ENCODE results near the gene FAM20C.
"Not testable (repeated sequence)": the region's sequence is repeated elsewhere in the genome, so short reads cannot be mapped to it uniquely, and the experiment has no call there.

Gene FAM20C

DNA sequence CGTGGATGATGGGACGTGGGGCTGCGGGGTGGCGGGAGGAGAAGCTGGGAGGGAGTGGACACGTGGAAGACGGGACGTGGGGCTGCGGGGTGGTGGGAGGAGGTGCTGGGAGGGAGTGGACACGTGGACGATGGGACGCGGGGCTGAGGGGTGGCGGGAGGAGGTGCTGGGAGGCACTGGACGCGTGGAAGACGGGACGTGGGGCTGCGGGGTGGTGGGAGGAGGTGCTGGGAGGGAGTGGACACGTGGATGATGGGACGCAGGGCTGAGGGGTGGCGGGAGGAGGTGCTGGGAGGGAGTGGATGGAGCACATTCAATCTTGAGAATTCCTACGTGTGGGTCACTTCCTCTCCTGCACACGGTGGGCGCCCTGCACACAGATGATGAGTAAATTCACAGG is 104.8 kb downstream of the FAM20C start:
- not testable (repeated sequence) for DNase-seq

DNA sequence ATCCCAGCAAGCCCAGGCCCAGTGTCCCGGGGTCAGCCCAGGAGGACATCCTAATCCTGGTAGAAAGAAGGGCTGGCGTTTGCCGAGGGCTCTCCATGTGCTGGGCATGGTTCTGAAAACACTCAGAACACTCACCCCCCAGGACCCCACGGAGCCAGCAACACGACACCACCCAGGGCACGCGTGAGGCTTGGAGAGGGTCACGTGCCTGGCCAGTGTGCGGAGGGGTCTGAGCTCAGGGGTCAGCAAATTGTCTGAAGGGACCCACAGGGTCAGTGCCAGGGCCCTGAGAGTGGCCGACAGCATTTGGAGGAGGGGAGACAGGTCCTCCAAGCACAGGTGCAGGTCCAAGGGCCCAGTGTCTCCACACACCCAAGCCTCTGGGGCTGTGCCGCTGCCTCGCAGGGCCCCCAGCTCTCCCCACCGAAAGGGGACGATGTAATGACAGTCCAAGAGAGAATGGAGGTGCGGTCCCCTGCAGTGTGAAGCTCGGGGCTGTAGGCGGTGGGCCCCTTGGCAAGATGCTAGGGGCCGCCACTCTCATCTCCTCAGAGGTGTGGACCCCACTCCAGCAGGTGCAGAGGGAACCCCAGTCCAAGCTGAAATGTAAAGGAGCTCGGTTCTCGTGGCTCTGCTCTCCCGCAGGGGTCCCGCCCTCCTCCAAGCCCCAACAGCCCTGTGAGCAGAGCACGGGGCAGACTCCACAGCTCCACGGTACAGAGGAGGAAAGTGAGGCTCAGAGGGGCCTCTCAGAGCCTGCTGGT is 105.4 kb downstream of the FAM20C start:
- no peak for DNase-seq

DNA sequence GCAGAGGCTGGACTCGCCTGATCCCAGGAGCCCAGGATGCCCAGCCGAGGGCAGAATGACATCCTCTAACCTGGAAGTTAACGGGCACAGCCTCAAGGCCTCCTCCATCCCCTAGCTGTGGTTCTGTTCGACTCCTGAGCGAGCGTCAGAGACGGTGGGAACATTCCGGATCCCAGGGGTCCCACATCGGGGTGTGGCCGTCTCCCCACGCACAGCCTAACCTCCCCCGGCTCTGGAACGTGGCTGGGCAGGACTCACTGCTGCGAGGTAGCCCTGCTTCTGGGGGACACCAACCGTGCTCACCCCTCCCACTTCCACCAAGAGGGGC is 106.0 kb downstream of the FAM20C start:
- DNase-seq: no peak

GRCh38 chr7:298743-299142 is 106.4 kb downstream of the FAM20C start:
- no peak for DNase-seq

- no peak for DNase-seq
These were observed 106.8 kb downstream of the FAM20C start for GRCh38 chr7:299169-299568.

- no peak for DNase-seq
These were observed 107.3 kb downstream of the FAM20C start for GRCh38 chr7:299628-300027.

GRCh38 chr7:300048-300447 is 107.7 kb downstream of the FAM20C start:
- DNase-seq: no peak

GRCh38 chr7:300546-301290 is 108.3 kb downstream of the FAM20C start:
- DNase-seq: no peak

GRCh38 chr7:301291-302053 is 109.1 kb downstream of the FAM20C start:
- no peak for DNase-seq

DNA sequence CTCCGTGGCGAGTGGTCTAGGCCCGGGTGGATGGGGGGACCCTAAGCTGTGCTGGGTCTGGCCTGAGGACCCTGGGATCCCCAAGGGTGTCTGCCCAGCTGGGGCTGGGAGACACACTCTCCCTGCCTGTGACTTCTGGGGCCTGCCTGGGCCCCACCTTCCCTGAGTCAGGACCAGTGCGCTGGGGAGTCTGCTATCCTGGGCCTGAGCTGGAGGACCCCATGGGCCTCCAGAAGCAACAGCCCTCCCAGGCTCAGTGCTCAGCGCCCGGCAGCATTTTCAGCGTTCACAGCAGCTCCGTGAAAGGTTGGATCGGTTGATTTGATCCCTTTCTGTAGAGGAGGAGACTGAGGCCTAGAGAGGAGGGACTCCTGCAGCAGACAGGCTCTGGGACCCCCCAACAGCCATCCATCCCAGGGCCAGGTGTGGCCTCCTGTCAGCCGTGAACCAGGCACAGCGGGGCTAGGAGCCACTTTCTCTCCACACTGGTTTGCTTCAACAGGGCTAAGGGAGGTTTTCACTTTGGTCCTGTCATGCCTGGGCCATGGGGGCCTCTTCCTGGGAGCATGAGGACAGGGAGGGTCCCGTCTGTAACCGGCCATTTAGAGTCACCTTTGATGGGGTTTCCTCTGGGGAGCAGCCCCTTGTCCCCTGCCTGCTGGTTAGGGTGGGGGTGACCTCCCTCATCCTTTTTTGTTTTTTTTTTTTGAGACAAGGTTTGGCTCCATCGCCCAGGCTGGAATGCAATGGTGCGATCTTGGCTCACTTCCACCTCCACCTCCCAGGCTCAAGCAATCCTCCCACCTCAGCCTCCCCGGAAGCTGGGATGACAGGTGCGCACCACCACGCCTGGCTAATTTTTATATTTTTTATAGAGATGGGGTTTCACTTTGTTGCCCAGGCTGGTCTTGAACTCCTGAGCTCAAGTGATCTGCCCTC is 110.0 kb downstream of the FAM20C start:
- no peak for DNase-seq

DNA sequence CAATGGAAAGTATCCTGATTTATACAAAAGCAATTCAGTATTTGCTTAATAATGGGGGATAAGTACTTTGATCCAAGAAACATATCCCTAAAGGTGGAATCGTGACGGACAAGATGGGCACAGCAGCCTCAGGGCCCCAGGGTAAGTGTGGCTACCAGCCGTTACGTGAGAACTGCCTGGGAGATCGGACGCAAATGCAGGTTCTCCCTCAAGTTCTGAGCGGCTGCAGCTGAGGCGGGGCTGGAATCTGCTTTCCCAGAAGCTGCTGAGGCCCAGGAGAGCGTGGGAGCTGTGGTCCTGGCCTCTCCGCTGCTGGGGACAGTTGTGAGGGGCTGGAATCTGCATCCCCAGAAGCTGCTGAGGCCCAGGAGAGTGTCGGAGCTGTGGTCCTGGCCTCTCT is 111.1 kb downstream of the FAM20C start:
- DNase-seq: no peak

DNA sequence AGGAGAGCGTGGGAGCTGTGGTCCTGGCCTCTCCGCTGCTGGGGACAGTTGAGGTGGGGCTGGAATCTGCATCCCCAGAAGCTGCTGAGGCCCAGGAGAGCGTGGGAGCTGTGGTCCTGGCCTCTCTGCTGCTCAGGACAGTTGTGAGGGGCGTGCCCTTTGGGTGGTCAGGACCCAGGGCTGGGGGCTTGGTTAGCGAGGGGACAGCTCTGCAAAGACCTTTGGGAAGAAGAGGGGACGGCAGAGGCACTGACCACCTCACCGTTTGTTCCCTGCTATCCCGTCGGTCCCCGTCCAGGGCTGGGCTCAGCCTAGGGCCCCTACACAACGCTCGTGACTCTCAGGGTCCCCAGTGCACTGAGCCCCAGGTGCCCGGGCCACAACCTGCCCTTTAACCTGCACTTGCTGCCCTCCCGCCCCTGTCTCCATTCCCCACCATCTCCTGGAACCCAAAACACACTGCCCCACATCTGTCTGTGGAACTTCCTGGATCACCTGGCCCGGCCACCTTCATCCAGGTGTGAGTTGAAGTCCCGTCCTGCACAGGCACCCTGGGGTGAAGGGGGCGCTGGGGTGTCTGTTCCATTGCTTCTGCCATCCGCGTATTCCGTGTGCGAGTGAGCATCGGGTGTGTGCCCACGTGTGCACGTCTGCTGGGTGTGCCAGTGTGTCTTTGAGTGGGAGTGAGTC is 111.7 kb downstream of the FAM20C start:
- no peak for DNase-seq

DNA sequence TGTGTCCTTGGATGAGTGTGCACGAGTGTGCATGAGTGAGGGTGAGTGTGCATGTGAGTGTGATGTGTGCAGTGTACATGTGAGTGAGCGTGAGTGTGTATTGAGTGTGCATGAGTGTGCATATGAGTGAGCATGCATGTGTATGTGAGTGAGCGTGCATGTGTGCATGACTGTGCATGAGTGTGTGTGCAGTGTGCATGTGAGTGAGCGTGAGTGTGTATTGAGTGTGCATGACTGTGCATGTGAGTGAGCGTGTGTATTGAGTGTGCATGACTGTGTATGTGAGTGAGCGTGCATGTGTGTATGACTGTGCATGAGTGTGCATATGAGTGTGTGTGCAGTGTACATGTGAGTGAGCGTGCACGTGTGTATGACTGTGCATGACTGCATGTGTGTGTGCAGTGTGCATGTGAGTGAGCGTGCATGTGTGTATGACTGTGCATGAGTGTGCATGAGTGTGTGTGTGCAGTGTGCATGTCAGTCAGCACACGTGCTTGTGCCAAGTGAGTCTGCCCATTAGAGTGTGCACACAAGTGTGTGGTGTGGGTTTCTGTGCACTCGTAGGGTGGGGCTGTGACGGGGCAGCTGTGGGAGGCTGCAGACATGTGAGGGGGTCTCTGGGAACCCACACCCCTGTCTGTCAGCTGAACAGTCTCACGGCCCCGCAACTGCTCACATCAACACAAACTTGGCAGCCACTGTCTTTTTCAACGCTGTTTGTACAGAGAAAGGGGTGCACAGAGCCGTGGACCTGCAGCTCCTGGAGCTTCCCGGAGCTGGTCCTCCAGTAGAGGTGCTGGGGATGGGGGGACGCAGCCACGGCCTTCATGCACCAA is 112.4 kb downstream of the FAM20C start:
- no peak for DNase-seq

DNA sequence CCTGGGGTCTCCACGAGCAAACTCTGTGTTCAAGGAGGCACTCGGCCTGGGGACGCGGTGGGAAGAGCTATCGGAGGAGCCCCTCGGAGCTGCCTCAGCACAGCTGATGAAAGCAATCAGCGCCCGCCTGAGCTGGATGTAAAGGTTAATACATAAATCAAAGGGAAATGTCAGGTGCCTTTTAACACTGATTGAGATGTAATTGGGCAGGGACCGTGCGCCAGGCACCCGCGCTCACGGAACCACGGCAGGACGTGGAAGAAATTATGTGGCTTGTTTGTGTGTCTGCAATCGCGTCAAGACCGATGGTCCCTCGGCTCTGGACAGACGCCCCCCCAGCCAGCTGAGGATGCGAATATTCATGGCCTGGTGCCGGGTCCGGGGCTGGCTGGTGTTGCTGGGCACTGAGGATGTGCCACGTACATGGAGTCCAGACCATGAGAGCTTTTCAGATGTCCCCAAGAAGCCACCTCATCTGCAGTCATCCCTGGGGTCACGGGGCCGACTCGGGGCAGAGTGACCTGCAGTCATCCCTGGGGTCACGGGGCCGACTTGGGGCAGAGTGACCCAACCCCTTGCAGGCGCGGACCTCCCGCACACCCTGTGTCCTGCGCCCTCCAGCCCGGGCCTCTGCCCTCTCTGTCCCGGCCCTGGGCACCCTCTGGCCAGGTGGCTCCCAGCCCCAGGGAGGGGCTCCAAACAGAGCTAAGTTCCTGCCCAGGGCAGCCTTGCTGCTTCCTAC is 113.2 kb downstream of the FAM20C start:
- no peak for DNase-seq

GRCh38 chr7:307970-308369 is 115.6 kb downstream of the FAM20C start:
- no peak for DNase-seq

DNA sequence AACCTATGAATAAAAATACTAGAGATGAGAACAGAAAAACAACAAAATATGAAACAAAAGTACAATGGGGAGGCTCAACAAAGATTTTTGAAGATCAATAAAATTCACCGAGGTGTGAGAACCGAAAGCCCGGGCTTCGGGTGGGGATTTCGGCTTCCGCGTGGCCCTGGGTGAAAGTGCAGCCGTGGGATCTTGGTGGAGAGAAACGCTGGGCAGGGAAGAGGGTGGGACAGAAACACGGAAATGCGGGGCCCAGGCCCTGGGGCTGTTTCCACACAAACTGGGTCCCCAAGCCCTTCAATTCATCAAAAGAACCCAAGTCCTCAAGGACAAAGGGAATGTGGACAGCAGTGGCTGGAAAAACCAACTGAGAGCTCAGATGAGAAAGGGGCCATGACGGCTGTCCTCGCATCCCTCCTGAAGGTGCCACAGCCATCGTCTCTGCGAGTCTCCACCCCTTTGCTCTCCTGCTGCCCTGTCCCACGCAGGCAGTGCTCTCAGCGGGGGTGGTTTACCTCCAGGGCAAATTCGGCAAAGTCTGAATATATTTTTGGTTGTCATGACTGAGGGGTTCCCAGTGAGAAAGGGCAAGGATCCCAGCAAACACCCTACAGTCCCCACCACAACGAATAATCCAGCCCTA is 117.3 kb downstream of the FAM20C start:
- no peak for DNase-seq

All from fibroblast of skin of right quadriceps (primary cell).